GM18909 (cell line): ENCODE data around the gene MOG.

Experiments used
- ATAC-seq: cut with Tn5 transposase; IDR thresholded peaks from one replicate; pipeline ENCODE4 v1.9.1; 2021; ENCODE audit warnings: mild to moderate bottlenecking; ENCODE audit not compliant: unreplicated experiment, poor library complexity

MOG gene

DNA sequence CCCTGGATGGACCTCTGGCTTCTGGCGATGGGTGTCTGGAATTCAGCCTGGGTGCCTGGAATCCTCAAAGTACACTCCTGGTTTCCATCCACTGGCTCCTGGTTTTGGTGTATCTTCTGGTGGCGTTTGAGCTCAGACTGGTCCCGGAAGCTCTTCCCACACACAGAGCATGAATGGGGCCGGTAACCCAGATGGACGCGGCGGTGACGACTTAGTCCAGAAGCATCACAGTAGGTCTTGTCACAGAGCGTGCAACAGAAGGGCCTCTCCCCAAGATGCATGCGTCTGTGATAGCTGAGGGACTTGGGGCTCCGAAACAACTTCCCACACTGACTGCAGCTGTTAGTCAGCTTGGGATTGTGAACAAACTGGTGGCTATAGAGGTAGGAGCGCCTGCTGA, 16.3 kb downstream of the MOG start:
- ATAC-seq: no peak

DNA sequence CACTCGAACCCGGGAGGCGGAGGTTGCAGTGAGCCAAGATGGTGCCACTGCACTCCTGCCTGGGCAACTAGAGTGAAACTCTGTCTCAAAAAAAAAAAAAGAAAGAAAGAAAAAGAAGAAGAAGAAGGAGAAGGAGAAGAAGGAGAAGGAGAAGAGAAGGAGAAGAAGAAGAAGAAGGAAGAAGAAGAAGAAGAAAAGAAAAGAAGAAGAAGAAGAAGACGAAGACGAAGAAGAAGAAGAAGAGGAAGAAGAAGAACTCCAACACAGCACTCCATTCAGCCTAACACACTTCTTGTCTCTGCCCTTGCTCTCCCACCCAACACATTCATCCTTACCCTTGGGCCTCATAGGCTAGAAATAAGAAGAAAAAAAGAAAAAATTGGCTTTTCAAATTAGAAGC, 17.1 kb downstream of the MOG start:
- no peak for ATAC-seq

DNA sequence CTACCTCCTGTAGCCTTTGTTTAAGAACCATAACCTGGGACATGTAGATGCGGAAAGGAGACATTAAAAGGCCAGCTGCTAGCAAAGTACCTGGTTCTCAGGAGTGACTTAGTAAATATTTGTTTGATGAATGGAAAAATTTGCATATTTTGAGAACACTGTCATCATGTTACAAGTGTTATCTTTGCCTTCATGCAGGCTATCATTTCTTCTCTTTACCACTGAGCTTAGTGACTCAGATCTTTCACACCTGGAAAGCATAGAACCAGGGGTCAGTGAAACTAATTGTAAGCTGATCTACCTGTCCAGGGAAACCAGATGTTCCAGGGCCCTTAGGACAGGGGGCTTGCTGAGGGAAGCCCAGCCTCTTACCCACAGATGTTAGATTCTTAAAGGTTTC, 18.7 kb downstream of the MOG start:
- ATAC-seq: no peak

- ATAC-seq: no peak
Measured at GRCh38 chr6:29676981-29677601, 20.2 kb downstream of the MOG start.

DNA sequence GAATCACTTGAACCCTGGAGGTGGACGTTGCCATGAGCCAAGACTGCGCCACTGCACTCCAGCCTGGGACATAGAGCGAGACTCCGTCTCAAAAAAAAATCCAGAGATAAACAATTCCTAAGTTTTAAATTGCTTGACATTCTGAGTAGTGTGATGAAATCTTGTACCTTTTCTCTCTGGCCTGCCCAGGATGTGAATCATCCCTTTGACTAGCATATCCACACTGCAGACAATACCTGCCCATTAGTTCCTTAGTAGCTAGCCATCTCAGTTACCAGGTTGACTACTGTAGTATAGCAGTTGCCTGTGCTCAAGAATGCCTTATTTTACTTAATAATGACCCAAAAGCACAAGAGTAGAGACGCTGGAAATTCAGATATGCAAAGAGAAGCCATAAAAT, 21.2 kb downstream of the MOG start:
- no peak for ATAC-seq

DNA sequence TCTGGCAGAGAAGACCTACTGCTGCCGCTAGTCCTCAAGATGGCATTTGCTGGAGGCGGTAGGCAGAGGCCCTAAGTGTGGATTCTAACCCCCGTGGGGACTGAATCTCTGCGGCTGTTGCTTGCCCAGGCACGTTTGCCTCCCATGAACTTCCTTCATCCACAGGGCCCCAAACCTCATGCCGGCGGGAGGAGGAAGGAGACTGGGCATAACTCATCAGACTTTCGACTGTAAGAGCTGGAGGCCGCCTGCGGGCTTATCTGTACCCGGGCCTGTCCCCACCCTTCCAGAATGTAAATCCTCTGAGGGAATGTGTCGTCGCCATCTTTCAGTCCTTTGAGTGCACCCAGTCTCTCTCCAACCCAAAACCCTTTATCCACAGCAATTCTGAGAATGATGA, 23.1 kb downstream of the MOG start:
- no peak for ATAC-seq

- ATAC-seq: no peak
Measured at GRCh38 chr6:29680416-29680815, 23.5 kb downstream of the MOG start.

- no peak for ATAC-seq
Measured at GRCh38 chr6:29680904-29681303, 24.0 kb downstream of the MOG start, which contains the start of gene ZFP57. Gene ZFP57 (minus strand): TSS chr6:29681152. CDS start chr6:29677003, 4,149 bp downstream.

DNA sequence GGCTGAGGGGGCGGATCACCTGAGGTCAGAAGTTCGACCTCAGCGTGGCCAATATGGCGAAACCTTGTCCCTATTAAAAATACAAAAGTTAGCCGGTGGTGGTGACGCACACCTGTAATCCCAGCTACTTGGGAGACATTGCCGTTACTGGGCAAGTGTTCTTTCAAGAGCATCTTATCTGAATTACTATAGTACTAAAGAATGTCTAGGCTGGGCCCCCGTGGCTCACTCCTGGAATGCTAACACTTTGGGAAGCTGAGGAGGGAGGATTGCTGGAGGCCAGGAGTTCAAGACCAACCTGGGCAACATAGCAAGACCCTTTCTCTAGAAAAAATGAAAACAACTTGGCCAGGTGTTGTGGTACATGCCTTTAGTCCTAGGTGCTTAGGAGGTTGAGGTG, 24.9 kb downstream of the MOG start:
- ATAC-seq: no peak

DNA sequence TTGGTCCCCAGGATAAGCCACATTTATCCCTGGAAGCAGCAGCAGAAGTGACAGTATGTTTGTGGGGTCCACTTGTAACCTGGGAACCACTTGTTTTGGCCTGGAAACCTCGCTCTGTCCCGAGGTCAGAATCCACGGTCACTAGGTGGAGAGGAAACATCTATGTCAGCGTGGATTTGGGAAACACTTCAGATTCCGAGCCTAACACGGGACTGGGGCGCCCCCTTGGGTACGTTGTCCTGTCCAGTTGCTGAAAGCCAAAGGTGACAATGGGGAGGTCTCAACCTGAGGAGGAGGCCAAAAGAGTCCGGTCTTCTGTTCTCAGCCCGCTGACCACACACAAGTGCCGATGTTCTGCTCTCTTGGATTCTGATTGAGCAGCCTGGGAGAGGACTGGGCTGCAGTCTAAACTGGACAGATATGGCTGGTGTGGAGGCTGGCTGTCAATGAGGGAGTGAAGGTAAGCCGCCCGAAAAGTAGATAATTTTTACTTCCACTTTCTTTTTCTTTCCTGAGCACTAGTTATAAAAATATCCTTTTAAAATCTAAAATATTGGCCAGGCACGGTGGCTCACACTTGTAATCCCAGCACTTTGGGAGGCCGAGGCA, 28.9 kb downstream of the MOG start:
- ATAC-seq: no peak

GRCh38 chr6:29694637-29695036, 37.7 kb downstream of the MOG start:
- no peak for ATAC-seq

DNA sequence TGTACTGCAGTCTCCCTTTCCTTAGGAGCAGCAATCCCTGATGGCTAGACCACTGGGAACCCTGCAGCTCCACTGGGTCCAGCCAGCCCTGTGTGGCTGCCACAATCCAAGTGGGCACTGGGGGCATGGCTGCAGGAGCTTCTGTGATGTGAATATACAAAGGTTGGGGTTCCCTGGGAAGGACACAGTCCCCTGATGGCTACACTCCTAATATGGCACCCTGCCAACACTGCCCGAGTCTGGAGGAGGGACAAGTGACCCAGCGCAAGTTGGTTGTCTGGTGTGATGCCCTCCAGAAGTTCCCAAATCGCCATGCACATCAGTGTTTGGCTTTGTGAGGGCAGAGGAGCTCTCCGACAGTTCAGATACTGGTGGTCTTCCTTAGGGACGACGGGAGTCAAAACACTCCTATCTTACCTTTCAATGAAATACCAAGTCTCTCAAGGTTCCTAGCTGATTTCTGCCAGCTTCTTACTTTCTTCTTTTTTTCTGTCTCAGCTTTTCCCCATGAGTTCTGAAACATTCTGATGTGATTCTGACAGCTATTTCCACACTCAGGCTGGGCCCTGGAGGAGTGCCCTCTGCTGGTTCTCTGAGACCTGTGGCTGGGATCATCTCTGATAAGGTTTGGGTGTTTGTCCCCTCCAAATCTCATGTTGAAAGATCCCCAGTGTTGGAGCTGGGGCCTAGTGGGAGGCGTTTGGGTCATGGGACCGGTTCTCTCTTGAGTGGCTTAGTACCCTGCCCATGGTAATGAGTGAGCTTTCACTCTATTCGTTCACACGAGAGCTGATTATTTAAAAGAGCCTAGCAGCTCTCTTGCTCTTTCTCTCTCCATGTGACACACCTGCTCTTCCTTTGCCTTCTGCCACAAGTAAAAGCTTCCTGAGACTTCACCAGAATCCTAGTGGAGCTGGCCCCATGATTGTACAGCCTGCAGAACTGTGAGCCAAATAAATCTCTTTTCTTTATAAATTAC, 39.5 kb downstream of the MOG start:
- no peak for ATAC-seq

GRCh38 chr6:29702519-29703103, 45.7 kb downstream of the MOG start:
- ATAC-seq: no peak

GRCh38 chr6:29705389-29706231, 48.7 kb downstream of the MOG start:
- ATAC-seq: no peak

DNA sequence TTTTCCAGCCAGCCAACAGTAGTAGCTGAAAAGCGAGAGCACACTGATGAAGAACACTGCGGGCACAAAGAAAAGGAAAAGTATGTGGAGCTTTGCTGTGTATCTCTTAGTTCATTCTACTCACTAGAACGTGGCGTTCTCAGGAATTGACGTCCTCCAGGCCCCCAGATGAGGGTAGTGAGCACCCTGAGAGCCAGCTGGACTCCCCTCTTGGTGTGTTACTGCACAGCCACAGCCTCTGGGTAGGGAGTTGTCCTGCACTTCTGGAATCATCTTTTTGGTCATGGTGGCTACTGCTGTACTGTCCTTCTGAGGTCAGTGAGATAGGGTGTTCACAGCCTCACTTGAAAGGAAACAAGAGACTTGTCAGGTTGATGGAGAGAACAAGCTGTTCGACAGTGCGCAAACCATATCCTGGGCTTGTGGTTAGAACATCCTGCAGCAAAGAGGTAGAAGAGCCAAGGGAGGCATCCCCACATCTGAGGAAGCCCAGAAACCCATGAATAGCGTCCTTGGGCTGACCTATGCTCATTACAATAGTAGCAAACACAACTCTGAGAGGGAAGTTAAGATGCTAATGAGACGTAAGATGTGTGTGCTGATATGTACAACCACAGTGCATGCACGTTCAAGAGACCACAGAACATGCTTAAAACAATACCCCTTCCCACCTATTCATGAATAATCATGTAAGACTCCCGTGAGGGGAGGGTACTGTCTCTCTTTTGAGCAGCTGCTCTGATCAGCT, 51.7 kb downstream of the MOG start:
- ATAC-seq: no peak

- no peak for ATAC-seq
Measured at GRCh38 chr6:29709188-29709587, 52.3 kb downstream of the MOG start.

DNA sequence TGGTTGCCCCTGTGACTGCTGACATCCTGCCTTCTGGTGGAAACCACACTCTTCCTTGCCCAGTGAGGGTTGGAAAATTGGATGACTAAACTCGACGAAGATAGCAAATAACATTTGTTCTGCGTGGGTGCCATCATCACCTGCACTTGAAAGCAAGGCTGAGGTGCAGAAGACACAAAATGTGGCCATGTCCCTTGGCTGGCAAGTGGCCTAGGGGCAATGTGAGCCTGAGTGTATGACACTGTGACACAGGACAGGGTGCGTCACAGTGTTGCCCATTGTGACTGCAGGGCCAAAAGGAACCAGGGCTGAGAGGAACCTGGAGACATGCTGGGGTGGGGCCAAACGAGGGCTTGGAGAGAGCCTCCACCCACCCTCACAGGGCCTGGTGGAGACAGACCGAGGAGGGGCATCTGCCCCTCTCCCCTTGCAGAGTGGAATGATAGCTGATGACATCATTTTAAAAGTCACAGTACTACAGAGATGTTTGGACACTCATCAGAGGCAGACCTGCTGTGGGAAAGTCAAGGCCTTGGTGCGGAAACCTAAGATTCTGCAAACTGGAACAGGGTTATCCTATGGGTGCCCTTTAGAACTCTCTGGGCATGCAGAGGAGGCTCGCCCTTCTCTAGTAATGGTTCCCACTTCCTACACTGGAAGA, 53.5 kb downstream of the MOG start:
- ATAC-seq: no peak

- ATAC-seq: no peak
Measured at GRCh38 chr6:29720863-29721262, 64.0 kb downstream of the MOG start.
